SU-DHL-6 (cell line): ENCODE measurements around the gene MS4A6A.

Experiments
- EZH2phosphoT487 ChIP-seq: fragments of 200-600 bp; sonication (generic), shearing (Covaris generic); conservative IDR thresholded peaks from 2 replicates; pipeline ENCODE4 v1.6.1; 2018; ENCODE audit warnings: mild to moderate bottlenecking, antibody characterized with exemption, low read length, moderate library complexity, mixed read lengths
- TF ChIP-seq, protein P1 (sequence below): fragments of 200-600 bp; sonication (generic); IDR thresholded peaks from one replicate; pipeline ENCODE4 v1.5.1; 2017; ENCODE audit warnings: antibody characterized with exemption, mild to moderate bottlenecking, low read length, moderate library complexity; ENCODE audit not compliant: insufficient read depth, poor library complexity, severe bottlenecking

DNA sequence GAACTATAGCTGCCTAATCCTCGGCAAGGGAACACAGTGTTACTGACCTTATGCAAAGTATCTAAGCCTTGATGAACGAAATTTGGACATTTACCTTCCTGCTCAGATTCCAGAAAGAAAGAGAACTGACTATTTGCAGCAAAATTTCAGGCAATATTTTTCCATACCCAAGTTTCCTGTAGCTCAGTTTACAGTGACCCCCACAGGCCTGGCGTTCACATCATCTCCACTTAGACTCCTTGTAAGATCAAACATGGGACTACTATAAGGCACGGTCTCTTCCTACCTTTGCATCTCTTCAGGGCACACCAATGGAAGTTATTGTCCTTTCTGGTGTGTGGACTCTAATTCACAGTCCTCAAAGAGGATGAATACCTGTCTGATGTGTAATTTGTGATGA is 21.1 kb downstream of the MS4A6A start:
- TF ChIP-seq, protein P1, sequence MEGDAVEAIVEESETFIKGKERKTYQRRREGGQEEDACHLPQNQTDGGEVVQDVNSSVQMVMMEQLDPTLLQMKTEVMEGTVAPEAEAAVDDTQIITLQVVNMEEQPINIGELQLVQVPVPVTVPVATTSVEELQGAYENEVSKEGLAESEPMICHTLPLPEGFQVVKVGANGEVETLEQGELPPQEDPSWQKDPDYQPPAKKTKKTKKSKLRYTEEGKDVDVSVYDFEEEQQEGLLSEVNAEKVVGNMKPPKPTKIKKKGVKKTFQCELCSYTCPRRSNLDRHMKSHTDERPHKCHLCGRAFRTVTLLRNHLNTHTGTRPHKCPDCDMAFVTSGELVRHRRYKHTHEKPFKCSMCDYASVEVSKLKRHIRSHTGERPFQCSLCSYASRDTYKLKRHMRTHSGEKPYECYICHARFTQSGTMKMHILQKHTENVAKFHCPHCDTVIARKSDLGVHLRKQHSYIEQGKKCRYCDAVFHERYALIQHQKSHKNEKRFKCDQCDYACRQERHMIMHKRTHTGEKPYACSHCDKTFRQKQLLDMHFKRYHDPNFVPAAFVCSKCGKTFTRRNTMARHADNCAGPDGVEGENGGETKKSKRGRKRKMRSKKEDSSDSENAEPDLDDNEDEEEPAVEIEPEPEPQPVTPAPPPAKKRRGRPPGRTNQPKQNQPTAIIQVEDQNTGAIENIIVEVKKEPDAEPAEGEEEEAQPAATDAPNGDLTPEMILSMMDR = no peak
- TF ChIP-seq EZH2phosphoT487 = no peak
